ENCODE results near the gene VSIG2. TPM values are rescaled to one million over a fixed set of nuclear protein-coding genes. Genes with fewer than 3 reads are reported as not detected.

Gene VSIG2
- total RNA-seq, 1 donor from 2014 or later, result not detected

- no peak overlapping the region for H3K4me3 Mint-ChIP-seq (ENCODE audit: unreplicated experiment)
- H3K36me3 Mint-ChIP-seq (ENCODE audit: low read depth), result no peaks in the 10 kb centered on the region
- H3K4me1 Mint-ChIP-seq (ENCODE audit: low read depth), result peaks cover 37% of the 10 kb centered on the region
- no peaks in the 10 kb centered on the region for H3K27me3 Mint-ChIP-seq (ENCODE audit: low read depth)
- no peak overlapping the region for H3K27ac Mint-ChIP-seq (ENCODE audit: unreplicated experiment)
- no peak for DNase-seq (ENCODE audit: low spot score)
- TF ChIP-seq, protein P1, sequence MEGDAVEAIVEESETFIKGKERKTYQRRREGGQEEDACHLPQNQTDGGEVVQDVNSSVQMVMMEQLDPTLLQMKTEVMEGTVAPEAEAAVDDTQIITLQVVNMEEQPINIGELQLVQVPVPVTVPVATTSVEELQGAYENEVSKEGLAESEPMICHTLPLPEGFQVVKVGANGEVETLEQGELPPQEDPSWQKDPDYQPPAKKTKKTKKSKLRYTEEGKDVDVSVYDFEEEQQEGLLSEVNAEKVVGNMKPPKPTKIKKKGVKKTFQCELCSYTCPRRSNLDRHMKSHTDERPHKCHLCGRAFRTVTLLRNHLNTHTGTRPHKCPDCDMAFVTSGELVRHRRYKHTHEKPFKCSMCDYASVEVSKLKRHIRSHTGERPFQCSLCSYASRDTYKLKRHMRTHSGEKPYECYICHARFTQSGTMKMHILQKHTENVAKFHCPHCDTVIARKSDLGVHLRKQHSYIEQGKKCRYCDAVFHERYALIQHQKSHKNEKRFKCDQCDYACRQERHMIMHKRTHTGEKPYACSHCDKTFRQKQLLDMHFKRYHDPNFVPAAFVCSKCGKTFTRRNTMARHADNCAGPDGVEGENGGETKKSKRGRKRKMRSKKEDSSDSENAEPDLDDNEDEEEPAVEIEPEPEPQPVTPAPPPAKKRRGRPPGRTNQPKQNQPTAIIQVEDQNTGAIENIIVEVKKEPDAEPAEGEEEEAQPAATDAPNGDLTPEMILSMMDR (IDR thresholded peaks at IDR 0.05), result no peak
- no peaks in the 10 kb centered on the region for H3K9me3 Mint-ChIP-seq (ENCODE audit: low read depth)
Measured at GRCh38 chr11:124796312-124796711, 44.3 kb upstream of the VSIG2 start.

- Mint-ChIP-seq H3K27ac (ENCODE audit: unreplicated experiment) (no peak overlapping the region), H3K36me3 (ENCODE audit: low read depth) (no peaks in the 10 kb centered on the region), H3K4me1 (ENCODE audit: low read depth) (peaks cover 25% of the 10 kb centered on the region), H3K4me3 (ENCODE audit: unreplicated experiment) (no peak overlapping the region), H3K9me3 (ENCODE audit: low read depth) (no peaks in the 10 kb centered on the region), H3K27me3 (ENCODE audit: low read depth) (no peaks in the 10 kb centered on the region)
- TF ChIP-seq, protein P1 (IDR thresholded peaks at IDR 0.05), result peak; percentile 84
- no peak for DNase-seq (ENCODE audit: low spot score)
Measured at GRCh38 chr11:124793466-124794278, 41.6 kb upstream of the VSIG2 start.

- DNase-seq (ENCODE audit: low spot score), result no peak
- Mint-ChIP-seq H3K27ac (ENCODE audit: unreplicated experiment) (no peak overlapping the region), H3K36me3 (ENCODE audit: low read depth) (no peaks in the 10 kb centered on the region), H3K27me3 (ENCODE audit: low read depth) (no peaks in the 10 kb centered on the region), H3K9me3 (ENCODE audit: low read depth) (no peaks in the 10 kb centered on the region), H3K4me3 (ENCODE audit: unreplicated experiment) (no peak overlapping the region), H3K4me1 (ENCODE audit: low read depth) (peaks cover 11% of the 10 kb centered on the region)
- TF ChIP-seq, protein P1 (IDR thresholded peaks at IDR 0.05), result no peak
Measured at GRCh38 chr11:124791626-124792341, 39.7 kb upstream of the VSIG2 start.

DNA sequence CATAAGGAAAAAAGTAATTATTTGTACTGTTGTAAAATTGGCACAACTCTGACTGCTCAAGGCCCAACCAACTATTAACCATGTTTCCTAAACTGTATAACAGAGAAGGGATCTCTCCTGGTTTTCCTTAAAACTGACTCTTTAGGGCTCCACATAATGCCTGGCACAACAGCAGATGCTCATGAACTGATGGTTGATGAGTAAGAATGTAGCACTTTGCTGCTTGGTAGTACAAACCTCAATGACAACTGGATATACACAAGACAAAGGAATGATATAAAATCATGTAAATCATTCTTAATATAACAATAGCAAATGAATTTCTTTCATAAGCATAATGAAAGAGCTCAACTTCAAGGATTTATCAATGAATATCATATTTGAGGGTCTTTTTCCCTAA, 36.5 kb upstream of the VSIG2 start:
- TF ChIP-seq, protein P1 (IDR thresholded peaks at IDR 0.05), result no peak
- no peak for DNase-seq (ENCODE audit: low spot score)
- Mint-ChIP-seq H3K4me3 (ENCODE audit: unreplicated experiment) (no peak overlapping the region), H3K27me3 (ENCODE audit: low read depth) (no peaks in the 10 kb centered on the region), H3K36me3 (ENCODE audit: low read depth) (no peaks in the 10 kb centered on the region), H3K9me3 (ENCODE audit: low read depth) (no peaks in the 10 kb centered on the region), H3K4me1 (ENCODE audit: low read depth) (peaks cover 8% of the 10 kb centered on the region), H3K27ac (ENCODE audit: unreplicated experiment) (no peak overlapping the region)

- no peak for DNase-seq (ENCODE audit: low spot score)
- Mint-ChIP-seq H3K9me3 (ENCODE audit: low read depth) (no peaks in the 10 kb centered on the region), H3K4me1 (ENCODE audit: low read depth) (no peaks in the 10 kb centered on the region), H3K27me3 (ENCODE audit: low read depth) (no peaks in the 10 kb centered on the region), H3K4me3 (ENCODE audit: unreplicated experiment) (no peak overlapping the region), H3K27ac (ENCODE audit: unreplicated experiment) (no peak overlapping the region), H3K36me3 (ENCODE audit: low read depth) (no peaks in the 10 kb centered on the region)
- TF ChIP-seq, protein P1 (IDR thresholded peaks at IDR 0.05), result no peak
Measured at GRCh38 chr11:124784051-124784450, 32.0 kb upstream of the VSIG2 start.
